ENCODE data around the gene KLF7. TPM values are rescaled to one million over a fixed set of nuclear protein-coding genes. Genes with fewer than 3 reads are reported as not detected.

KLF7 gene
- total RNA-seq, 1 experiment from 2014 or later: 15.4 TPM

- H3K27ac ChIP-seq (ENCODE audit: low read depth, low read length): no peak overlapping the region
- no peak for ATAC-seq
- H4K20me1 ChIP-seq (ENCODE audit: insufficient read depth): no peaks in the 10 kb centered on the region
- no TSS peak for BruUV-seq (replicated peaks)
- H3K9me2 ChIP-seq (ENCODE audit: insufficient read depth): no peaks in the 10 kb centered on the region
- H3K79me2 ChIP-seq (ENCODE audit: insufficient read depth, low read length): no peaks in the 10 kb centered on the region
- H3K9me3 ChIP-seq (ENCODE audit: control insufficient read depth in 1 of 2, insufficient read depth in 1 of 2, low read depth in 1 of 2, low read length in 2 of 2): no peaks in the 10 kb centered on the region
- H3K27me3 ChIP-seq (ENCODE audit: insufficient read depth, low read length): no peaks in the 10 kb centered on the region
- ChIA-PET RAD21 (ENCODE audit: low non-redundant PET in 1 of 2, low total read pairs in 2 of 2, uncharacterized antibody in 2 of 2, unreplicated experiment in 2 of 2) (no interaction called here), CTCF (no interaction called here), POLR2A (no interaction called here)
- H2AFZ ChIP-seq (ENCODE audit: low read depth, low read length, poor library complexity, severe bottlenecking): no peak overlapping the region
- H3K4me2 ChIP-seq (ENCODE audit: low read length): no peak overlapping the region
- H3K4me3 ChIP-seq (replicated peaks in 1 of 2; ENCODE audit: low read depth in 1 of 2, low read length in 2 of 2): no peak overlapping the region
- DNase-seq (ENCODE audit: low read depth, low spot score): no peak
- intact Hi-C loops (cut with micrococcal nuclease): no loop called here
- H3K36me3 ChIP-seq (ENCODE audit: control insufficient read depth in 1 of 2, insufficient read depth in 2 of 2, low read length in 2 of 2): no peaks in the 10 kb centered on the region
- TF ChIP-seq ELF1 (IDR thresholded peaks at IDR 0.05; ENCODE audit: borderline replicate concordance, low read depth) (no peak), ATF3 (IDR thresholded peaks at IDR 0.05) (no peak), YY1 (IDR thresholded peaks at IDR 0.05; ENCODE audit: extremely low read depth, insufficient replicate concordance, low read depth, low read length) (no peak), ZNF274 (IDR thresholded peaks at IDR 0.05; ENCODE audit: low read depth, low read length) (no peak), FOSL1 (IDR thresholded peaks at IDR 0.05; ENCODE audit: low read depth) (no peak), CBX3 (IDR thresholded peaks at IDR 0.05; ENCODE audit: low read depth) (no peak), SP1 (IDR thresholded peaks at IDR 0.05; ENCODE audit: low read depth) (no peak), JUND (IDR thresholded peaks at IDR 0.05) (no peak)
- TF ChIP-seq, protein P1, sequence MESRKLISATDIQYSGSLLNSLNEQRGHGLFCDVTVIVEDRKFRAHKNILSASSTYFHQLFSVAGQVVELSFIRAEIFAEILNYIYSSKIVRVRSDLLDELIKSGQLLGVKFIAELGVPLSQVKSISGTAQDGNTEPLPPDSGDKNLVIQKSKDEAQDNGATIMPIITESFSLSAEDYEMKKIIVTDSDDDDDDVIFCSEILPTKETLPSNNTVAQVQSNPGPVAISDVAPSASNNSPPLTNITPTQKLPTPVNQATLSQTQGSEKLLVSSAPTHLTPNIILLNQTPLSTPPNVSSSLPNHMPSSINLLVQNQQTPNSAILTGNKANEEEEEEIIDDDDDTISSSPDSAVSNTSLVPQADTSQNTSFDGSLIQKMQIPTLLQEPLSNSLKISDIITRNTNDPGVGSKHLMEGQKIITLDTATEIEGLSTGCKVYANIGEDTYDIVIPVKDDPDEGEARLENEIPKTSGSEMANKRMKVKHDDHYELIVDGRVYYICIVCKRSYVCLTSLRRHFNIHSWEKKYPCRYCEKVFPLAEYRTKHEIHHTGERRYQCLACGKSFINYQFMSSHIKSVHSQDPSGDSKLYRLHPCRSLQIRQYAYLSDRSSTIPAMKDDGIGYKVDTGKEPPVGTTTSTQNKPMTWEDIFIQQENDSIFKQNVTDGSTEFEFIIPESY (IDR thresholded peaks at IDR 0.05; ENCODE audit: extremely low read depth, insufficient replicate concordance, low read length): no peak
- H3K9ac ChIP-seq (ENCODE audit: low read length): no peak overlapping the region
- peaks cover 0 to 11% of the 10 kb centered on the region in 2 experiments; a peak in 3 of 4 replicates for H3K4me1 ChIP-seq (ENCODE audit: control insufficient read depth in 1 of 2, insufficient read depth in 2 of 2, low read length in 2 of 2)
Observed at GRCh38 chr2:207132019-207132418, 33.7 kb downstream of the KLF7 start.
